SK-N-MC (cell line): ENCODE results near the gene CRB1.

Source experiments
- EZH2 ChIP-seq: fragments of 200-600 bp; sonication (generic); IDR thresholded peaks from one replicate; pipeline ENCODE4 v1.6.1; 2017; ENCODE audit warnings: antibody characterized with exemption
- FOXP2 ChIP-seq: optimal IDR thresholded peaks from 2 replicates; pipeline ENCODE3; 2011; ENCODE audit warnings: mild to moderate bottlenecking, moderate library complexity; ENCODE audit not compliant: insufficient read depth; ENCODE audit errors: extremely low read length, control extremely low read depth
- POLR2AphosphoS5 ChIP-seq: IDR thresholded peaks from 2 replicates; pipeline ENCODE4 v1.6.1; 2012; ENCODE audit warnings: mild to moderate bottlenecking, low read depth, low read length, borderline replicate concordance

DNA sequence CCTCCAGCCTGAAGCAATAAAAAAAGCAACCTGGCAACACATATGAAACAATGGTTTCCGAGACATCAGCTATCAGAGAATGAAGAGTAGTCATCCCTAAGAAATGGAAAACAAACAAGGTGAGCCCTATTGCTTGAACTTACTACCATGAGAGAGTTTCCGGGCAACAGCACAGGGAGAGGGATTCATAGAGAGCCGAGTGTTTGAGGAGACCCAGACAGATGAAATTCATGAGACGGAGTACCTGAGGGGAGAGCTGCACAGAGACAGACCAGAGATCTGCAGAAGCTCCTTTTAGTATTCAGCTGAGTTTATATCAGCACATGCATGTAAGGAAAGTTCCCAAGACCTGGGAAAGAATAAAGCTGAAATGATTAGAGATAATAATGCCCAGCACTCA is 19.8 kb downstream of the CRB1 start:
- TF ChIP-seq EZH2 (no peak), POLR2AphosphoS5 (no peak), FOXP2 (no peak)
